Activated naive CD4-positive, alpha-beta T cell treated with anti-CD3 and anti-CD28 coated beads, Interleukin-2, amount 50 U/mL, for 16 hours (primary cell): ENCODE measurements around the gene AMOTL1.
"Not testable (repeated sequence)": the region's sequence is repeated elsewhere in the genome, so short reads cannot be mapped to it uniquely, and the experiment has no call there.

Experiments
- DNase-seq: peaks from one replicate; pipeline ENCODE4 v3.0.0-alpha.2; 2020

AMOTL1 gene

GRCh38 chr11:94771951-94772350 is 3.8 kb downstream of the AMOTL1 start:
- no peak for DNase-seq

GRCh38 chr11:94773842-94774241 is 5.7 kb downstream of the AMOTL1 start:
- DNase-seq = no peak

GRCh38 chr11:94774345-94774744 is 6.2 kb downstream of the AMOTL1 start:
- DNase-seq = no peak

GRCh38 chr11:94775567-94776327 is 7.6 kb downstream of the AMOTL1 start:
- no peak for DNase-seq

GRCh38 chr11:94776351-94777321 is 8.5 kb downstream of the AMOTL1 start:
- DNase-seq = no peak

- no peak for DNase-seq
These were observed 12.3 kb downstream of the AMOTL1 start for GRCh38 chr11:94780432-94780831.

GRCh38 chr11:94781837-94782236 is 13.7 kb downstream of the AMOTL1 start:
- DNase-seq = no peak

- no peak for DNase-seq
These were observed 14.3 kb downstream of the AMOTL1 start for GRCh38 chr11:94782446-94782845.

GRCh38 chr11:94784884-94785283 is 16.7 kb downstream of the AMOTL1 start:
- no peak for DNase-seq

- DNase-seq = no peak
These were observed 17.4 kb downstream of the AMOTL1 start for GRCh38 chr11:94785509-94785908.

GRCh38 chr11:94786264-94787126 is 18.3 kb downstream of the AMOTL1 start:
- no peak for DNase-seq

GRCh38 chr11:94787801-94788200 is 19.6 kb downstream of the AMOTL1 start:
- no peak for DNase-seq

GRCh38 chr11:94788396-94788795 is 20.2 kb downstream of the AMOTL1 start:
- DNase-seq = no peak

- DNase-seq = no peak
These were observed 22.0 kb downstream of the AMOTL1 start for GRCh38 chr11:94790197-94790596.

GRCh38 chr11:94790661-94791180 is 22.6 kb downstream of the AMOTL1 start:
- DNase-seq = no peak

GRCh38 chr11:94791216-94791889 is 23.2 kb downstream of the AMOTL1 start:
- DNase-seq = no peak

- DNase-seq = not testable (repeated sequence)
These were observed 23.8 kb downstream of the AMOTL1 start for GRCh38 chr11:94791942-94792341.

GRCh38 chr11:94792451-94792850 is 24.3 kb downstream of the AMOTL1 start:
- DNase-seq = no peak

GRCh38 chr11:94793002-94793401 is 24.8 kb downstream of the AMOTL1 start:
- DNase-seq = no peak

GRCh38 chr11:94793822-94794221 is 25.7 kb downstream of the AMOTL1 start:
- no peak for DNase-seq

- no peak for DNase-seq
These were observed 26.4 kb downstream of the AMOTL1 start for GRCh38 chr11:94794287-94795168.
